HG03045 (cell line): Measurements from ENCODE around the gene MAPKAPK3.

Experiments
- ATAC-seq: cut with Tn5 transposase; IDR thresholded peaks from one replicate; pipeline ENCODE4 v1.9.1; 2021; ENCODE audit warnings: mild to moderate bottlenecking, moderate library complexity; ENCODE audit not compliant: unreplicated experiment

MAPKAPK3 gene

DNA sequence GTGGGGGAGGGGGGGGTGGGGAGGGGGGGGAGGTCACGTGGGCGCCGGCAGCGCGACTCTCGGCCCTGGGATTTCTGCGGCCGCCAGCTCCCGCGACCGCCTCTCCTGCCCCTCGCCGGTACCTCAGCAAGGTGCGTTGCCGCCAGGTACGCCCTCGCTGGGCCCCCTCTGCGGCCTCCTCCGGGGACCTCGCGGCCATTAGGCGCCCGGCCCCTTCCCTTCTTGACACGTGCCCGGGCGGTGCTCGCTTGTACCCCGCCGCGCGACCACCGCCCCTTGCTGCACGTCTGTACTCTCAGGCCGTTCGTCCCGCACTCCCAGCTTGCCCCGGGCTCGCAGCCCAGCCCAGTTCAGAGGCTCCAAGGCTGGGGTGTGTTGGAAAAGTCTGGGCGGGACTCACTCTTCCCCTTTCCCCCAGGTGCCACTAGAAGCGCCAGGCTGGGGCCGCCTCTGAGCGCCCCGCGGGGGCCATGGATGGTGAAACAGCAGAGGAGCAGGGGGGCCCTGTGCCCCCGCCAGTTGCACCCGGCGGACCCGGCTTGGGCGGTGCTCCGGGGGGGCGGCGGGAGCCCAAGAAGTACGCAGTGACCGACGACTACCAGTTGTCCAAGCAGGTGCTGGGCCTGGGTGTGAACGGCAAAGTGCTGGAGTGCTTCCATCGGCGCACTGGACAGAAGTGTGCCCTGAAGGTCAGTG, at the start of gene MAPKAPK3:
TSS of gene MAPKAPK3 (plus strand) at position 56 of the 696 bp plus-strand sequence. CDS start at position 471, 415 bp downstream.
- ATAC-seq, result peak; percentile 16

DNA sequence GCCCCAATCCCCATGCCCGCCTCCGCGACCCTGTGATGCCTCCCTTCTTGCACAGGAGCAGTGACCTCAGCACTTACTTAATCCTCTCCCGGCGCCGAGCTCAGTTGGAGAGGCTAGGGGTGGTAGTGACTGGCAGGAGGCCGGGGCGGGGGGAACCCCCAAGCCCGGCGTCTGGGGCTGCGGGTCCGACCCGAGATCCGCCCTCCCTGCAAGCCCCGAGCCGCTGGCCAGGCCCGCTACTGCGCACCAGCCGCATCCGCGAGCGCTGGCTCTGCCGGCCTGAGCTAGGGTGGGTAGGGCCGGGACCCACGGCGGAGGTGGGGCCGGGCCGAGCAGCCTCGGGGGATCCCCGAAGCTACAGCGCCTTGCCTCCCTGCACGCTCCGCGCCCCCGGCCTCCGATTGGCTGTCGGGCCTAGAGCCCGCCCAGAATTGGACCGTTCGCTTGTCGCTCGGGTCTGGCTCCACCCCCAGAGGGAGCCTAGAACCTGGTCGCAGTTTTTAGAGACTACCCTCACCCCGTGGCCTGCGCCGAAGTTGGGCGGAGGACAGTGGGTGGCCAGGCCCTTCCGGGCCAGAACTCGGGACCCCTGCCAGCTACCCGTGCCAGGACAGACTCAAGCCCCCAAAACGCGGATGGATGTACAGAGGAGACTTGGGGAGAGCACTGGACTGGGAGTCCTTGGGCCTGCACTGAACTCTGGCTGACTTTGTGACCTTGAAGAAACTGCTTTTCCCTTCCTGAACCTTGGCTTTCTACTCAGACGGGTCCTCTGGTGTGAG, 49.4 kb upstream of the MAPKAPK3 start, which contains the start of gene C3orf18:
TSS of gene C3orf18 (minus strand) at position 362 of the 782 bp plus-strand sequence. CDS start 2,048 bp downstream, outside the sequence.
- peak; percentile 82 for ATAC-seq

DNA sequence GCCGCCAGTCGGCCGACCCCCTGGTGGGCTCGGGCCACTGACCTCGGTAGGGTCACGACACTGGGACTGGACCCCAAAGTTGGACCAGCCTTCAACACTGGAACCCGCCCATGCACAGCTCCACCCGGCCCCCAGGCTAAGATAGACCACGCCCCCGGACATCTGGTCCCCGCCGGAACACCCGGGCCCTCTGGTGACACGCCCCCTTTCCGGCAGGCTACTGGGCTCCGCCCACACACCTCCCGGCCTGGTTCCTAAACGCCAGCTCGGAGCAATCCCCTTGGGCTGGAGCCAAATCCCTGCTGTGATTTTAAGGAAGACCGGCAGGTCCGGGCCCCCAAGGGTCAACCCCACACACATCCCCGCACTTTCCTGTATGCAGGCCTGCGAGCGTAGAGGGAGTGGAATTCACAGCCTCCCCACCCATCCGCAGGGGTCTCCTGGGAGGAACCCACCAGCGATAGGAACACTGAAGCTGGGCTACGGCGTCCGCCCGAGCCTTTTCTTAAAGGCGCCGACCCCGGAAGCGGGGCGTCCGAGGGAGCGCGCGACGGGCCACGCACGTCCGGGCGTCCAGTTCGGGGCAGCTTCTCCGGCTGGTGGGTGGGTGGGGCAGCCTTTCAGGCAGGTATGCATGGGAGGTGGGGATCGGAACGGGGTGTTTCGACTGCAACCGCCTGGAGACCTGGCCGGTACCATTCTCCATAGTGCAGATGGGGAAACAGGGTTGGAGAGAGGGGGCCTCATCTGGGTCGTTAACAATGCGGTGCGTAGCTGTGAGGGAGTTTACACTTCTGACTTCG, 47.8 kb upstream of the MAPKAPK3 start, which contains the start of gene HEMK1:
TSS of gene HEMK1 (plus strand) at position 576 of the 803 bp plus-strand sequence. CDS start 1,583 bp downstream, outside the sequence.
- peak; percentile 69 for ATAC-seq

DNA sequence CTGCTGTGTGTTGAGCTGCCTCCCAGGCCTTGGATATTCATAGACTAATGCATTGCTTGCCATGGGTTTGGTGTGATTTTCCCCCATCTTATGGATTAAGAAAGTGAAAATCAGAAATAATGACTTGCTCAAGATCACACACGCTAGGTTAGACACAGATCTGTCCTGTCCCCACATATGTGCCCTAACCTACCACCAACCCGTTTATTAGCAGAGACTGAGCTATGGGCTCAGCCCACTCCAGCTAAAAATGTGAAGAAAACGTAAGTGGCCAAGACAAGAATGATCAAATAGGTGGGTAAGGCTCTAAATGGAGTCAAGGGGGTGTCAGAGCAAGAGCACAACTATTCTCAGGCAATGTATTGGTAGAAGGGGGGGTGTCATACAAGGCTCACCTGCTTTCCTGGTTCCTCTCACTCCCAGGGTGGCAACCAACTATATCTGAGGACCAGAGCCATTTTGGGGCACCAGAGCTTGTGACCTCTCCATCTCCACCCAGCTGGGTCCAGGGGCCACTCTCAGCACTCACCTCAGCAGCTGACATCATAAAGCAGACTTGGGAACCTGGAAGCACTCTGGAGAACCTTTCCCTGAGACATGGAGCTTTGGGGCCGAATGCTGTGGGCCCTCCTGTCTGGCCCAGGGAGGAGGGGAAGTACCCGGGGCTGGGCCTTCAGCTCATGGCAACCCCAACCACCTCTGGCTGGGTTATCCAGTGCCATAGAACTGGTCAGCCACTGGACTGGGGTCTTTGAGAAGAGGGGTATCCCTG, 46.3 kb upstream of the MAPKAPK3 start:
- ATAC-seq, result no peak

DNA sequence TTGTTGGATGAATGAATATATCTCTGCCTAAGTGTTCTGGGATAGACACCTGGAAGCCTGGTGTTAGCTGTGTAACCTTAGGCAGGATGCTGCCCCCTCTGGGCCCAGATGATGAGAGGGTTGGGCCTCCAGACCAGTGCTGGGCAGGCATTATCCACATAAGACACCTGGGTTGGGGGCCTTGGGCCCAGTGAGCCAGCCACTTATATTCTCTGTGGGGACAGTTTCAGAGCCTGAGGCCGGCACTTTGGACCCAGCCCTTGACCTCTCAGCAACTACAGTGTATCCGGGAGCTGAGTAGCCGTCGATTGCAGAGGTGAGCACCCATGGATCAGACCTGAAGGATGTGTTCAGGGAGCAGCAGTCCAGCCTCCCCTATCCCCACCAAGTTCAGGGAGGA, 45.5 kb upstream of the MAPKAPK3 start:
- ATAC-seq, result no peak

DNA sequence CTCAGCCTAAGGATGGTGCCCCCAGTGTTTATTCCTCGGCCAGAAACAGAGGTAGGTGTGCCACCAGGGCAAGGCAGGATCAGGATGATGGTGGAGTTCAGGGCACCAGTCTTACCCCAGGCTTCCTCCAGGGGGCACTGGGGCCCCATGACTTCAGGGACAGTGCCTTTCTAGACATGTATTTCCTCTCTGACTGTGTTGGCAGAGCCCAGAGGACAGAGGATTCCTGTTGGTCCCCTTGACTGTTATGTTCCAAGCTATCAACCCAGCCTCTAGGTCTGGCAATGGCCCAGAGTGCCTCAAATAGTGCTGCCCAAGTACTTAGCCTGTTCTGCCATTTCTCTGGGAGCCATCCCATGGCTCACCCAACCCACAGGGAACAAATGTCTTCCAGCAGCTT, 44.8 kb upstream of the MAPKAPK3 start:
- ATAC-seq, result no peak

DNA sequence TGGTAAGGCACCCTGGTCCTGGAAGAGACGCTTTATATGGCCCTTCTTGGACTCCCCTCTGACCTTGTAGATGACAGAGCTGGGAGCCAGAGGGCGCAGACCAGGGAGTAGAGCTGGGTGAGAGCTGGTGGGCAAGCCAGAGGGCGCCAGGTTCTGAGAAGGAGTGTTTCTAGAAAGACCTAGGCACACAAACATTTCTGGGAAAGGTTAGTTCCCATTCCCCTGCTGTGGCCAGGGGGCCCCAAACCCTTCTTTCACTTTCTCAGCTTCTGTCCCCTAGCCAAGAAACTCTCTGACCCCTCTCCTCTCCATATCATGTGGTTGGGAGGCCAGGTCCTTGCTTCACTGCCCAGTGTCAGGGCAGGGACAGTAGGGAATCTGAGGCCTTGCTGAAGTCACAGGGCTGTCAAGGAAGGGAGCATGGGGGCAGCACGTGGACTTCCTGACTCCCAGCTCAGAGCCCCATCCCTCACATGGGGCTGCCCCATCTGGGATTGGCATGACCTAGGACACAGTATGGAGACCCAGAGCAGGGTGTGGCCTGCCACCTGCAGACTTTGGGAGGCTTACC, 44.1 kb upstream of the MAPKAPK3 start:
- ATAC-seq, result no peak

DNA sequence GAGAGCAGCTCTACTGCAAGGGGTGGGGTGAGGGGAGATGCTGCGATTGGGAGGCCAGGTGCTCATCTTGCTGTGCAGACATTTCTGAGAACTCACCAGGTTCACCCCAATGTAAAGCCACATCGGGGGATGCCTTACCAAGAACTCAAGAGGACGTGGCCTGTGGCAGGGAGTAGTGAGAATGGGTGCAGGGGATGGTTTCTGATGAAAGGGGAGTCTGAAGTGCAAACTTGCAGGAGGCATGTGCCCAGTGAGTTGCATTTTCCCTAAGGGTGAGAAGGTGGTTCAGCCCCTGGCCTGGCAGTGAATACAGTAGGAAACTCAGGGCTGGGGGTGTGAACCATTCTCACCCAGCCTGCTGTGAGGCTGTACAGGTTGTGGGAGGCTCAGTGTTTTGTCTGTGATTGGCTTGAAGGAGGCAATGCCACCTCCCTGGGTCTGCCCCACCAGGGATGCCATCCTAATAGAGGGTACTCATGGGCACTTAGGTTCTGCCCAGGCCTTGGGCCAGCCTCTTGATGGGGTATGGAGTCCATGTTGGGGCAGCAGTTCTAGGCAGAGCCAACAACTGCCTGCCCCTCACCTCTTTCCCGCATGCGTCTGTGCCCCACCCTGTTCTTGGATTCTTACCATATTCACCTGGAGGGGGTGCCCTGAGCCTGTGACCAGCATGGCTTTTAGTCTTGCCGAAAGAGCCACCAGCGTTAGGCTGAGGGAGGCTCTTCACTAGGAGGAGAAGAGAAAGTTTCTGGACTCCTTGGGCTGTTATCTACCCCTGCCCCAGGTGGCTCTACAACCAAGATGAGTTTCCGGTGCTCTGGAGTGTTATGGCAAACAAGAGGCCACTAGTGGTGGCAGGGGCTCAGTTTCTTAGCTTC, 43.1 kb upstream of the MAPKAPK3 start:
- ATAC-seq, result no peak

DNA sequence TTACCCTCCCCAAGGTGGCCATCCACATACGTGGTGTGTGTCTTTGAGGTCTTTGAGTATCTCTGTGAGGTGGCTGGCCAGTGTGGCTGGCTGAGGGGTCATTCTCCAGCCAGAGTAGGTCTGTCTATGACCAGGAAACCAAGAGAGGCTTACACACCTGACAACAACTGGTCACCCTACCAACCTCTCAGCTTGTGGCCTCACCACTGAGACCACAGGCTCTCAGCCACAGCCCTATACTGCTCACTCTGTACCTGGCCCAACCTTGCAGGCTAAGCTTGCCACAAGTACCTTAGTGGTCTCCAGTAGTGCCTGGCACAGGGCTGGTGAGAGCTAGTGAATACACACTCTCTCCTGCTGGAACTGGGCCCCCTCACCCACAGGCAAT, 42.5 kb upstream of the MAPKAPK3 start:
- no peak for ATAC-seq

DNA sequence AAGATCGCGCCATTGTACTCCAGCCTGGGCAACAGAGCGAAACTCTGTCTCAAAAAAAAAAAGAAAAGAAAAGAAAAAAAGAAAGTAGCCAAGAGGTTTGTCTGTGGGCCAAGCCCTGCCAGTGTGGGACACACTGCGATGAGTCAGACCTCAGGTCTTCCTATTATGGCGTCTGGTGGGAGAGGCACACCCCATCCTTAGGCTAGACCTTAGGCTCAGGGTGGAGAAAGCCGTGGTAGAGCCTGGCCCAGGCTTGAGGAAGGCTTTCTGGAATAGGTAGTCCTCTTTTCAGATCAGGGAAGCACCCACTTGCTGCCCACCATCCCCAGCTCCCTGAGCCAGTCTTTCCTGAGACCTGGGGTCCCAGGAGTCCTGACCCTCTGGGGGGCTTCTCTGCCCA, 41.6 kb upstream of the MAPKAPK3 start:
- ATAC-seq, result no peak

DNA sequence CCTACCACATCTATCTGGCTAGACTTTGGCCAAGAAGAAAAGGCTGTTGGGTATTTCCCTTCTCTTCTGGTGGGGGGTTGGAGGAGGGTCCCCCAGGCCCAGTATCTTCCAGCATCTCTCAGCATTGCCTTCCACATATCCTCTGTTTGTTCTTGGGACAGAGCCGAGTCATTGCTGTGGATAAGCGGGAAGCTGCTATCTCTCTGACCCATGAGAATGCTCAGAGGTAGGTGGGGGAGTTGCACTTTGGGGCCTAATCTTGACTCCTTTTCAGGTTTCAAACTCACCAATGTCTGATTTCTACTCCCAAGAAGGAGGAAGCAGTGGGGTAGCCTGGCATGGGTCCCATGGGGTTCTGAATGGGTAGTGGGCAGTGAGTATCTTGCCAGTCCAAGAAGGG, 39.6 kb upstream of the MAPKAPK3 start:
- no peak for ATAC-seq

DNA sequence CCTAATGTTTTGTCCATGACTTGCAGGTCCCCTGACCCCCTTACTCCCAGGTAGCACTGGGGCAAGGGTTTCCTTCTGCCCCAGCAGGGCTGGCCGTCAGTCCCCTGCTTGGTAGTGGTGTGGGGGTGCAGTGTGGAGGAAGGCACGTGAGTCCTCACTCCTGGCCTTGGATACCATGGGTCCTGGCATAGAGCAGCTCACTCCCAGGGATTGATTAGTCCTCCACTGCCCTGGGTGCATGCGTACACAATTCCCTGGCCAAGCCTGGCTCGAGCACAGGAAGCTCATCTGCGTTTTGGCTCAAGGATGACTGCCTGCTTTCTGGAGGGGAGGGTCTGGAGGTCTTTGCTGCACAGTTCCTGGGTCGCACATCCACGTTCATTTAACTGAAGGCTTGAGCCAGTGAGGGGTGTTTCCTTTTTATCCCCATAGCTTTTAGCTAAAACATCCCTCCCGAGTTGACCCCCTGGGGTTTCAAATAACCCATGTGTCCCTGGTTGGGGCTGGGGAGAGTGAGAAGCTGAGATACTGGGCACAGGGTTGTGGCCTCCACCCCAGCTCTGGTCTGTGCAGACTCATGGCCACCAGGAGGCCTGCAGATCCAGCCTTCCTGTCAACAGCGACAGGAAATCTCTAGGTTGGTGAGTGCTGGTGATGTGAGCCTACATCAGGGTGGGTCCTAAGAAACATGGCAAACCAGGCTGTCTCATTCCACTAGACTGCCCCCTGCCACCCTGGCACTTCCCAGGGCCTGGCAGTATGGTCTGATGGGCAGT, 36.1 kb upstream of the MAPKAPK3 start:
- no peak for ATAC-seq

DNA sequence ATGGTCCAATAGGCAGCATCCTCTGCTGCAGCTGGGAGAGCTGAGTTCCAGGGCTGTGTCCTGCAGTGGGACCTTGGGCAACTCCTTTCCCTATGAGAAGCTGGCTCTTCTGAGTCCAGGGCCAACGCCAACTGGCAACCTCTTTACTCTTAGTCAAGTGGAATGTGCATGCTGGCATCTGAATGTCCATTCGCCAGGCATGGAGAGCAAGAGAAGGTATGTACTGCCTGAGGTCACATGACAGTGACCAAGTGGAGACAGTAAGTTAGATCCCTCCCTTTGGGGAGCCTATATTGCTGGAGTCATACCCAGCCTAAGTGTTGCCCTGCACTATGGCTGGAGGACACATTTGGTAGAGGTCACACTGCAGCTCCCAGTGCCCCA, 35.5 kb upstream of the MAPKAPK3 start:
- no peak for ATAC-seq

DNA sequence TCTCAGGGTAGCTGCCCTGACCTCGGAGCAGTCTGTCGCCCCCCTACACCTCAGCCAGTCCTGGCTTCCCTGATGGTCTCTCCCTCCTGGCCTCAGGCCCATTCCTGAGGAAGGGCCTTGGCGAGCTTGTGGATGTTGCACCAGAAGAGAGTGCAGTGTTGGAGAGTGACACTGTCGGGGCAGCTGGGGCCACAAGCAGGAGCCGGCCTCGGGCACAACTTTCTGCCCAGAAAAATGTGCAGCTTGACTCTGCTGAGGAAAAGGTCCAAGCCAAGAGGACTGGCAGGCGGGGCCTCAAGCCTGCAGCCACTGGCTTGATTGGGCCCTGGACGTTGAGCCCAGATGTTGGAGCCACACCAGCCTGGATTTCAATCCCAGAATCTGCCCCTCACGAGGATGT, 34.9 kb upstream of the MAPKAPK3 start:
- no peak for ATAC-seq

DNA sequence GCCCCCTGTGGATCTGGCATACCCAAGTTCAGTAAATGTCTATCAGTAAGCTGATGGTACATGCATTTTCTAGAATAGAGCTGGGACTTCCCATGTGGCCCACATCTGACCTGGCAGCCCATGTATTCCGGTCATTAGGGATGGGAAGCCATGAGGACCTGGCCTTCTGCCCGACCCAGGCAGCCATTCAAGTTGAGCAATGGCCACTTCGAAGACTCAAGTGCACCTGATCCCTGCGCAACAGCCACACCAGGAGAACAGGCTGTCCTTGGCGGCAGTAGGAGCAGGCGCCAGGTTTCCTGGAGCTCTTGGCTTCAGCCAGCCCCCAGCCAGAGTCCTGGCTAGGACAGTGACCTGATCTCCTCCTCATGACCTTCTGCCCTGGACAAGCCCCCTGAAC, 33.1 kb upstream of the MAPKAPK3 start:
- no peak for ATAC-seq

DNA sequence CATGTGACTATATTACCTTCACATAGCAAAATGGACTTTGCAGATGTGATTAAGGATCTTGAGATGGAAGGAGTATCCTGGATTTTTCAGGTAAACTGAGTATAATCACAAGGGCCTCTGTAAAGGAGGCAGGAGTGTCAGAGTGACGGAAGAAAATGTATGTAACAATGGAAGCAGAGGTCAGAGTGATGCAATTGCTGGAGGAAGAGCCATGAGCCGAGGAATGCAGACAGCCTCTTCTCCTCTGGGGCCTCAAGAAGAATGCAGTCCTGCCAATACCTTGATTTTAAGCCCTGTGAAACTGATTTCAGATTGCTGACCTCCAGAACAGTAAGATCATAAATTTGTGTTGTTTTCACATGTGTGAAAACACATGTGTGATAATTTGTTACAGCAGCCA, 32.6 kb upstream of the MAPKAPK3 start:
- ATAC-seq, result no peak

DNA sequence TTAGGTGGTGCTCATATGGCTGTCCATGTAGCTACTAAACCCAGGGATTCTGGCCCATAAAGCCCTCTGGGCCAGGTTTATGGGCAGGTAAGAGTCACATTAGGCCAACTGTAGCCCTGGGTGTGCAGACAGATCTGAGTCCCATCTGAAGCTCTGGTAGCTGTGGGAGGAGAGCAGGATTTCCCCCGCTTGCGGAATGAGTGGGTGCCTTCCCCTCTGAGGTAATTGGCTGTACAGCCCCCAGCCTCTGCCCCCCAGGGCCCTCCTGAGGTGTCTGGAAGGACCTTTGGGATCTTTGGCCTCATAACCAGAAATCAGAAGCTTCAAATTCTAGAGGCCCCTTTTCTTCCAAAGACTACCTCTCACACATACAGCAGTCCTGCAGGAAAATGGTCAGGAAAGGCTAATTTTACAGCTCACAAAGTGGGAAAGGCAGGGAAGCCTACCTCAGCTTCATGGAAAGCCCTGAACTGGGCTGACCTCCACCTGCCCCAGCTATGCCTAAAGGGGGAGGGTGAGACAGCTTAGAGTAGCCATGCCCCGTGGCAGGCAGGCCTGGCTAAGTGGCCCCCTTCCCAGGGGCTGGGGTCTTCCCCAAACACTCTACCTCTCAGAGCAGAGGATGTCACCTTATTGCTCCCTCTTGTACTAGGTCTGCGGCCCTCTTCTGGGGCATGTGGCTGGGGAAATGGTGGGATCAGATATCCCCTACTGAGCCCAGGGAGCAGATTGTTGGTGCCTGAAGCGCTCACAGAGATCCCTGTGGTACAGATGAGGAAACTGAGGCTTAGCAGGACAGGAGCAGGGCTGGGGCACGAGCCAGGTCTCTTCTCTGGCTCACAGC, 30.8 kb upstream of the MAPKAPK3 start:
- no peak for ATAC-seq

DNA sequence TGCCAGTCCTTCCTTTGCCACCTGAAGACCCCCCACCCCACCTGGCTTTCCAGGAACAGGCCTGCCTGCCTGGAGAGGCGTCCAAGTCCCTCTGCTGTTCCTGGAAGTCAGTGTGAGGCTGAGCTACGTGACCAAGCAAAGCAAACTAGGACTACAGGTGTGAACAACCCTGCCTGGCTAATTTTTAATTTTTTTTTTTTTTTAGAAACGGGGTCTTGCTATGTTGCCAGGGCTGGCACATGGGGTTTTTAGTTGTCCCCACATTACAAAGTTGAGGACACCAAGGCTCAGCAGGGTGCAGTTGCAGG, 30.2 kb upstream of the MAPKAPK3 start:
- ATAC-seq, result no peak
